ENCODE results near the gene TIMM13. TPM values are rescaled to one million over a fixed set of nuclear protein-coding genes. Genes with fewer than 3 reads are reported as not detected.

Gene TIMM13
- polyA plus RNA-seq, 2 of the 4 experiments (the other 2 are of a cell fraction): 24.7 to 81.2 TPM

- no peak for DNase-seq (ENCODE audit: low read depth in 1 of 2, low spot score in 1 of 2)
- Histone ChIP-seq H3K4me3 (no peak overlapping the region), H3K27ac (no peak overlapping the region), H3K4me2 (no peak overlapping the region), H3K4me1 (peaks cover 7% of the 10 kb centered on the region; the same call in 2 of the 3 replicates), H3K9me3 (no peaks in the 10 kb centered on the region)
- no peak for FAIRE-seq
- 59% methylated on average over 13 of the region's 18 CpGs for WGBS (ENCODE audit: missing lambda C conversion rate)
- ATAC-seq: no peak
- POLR2A ChIA-PET: interaction anchor here (0.7 kb wide), 1 partner anchor 95 kb away, joined by 3 read pairs; the partner anchor contains the start of gene GADD45B
- TF ChIP-seq TP53 (CRISPR knock-in tag; IDR thresholded peaks at IDR 0.05): no peak
- TF ChIP-seq HOXB5 (CRISPR knock-in tag; IDR thresholded peaks at IDR 0.05): no peak
- TF ChIP-seq SREBF2 (IDR thresholded peaks at IDR 0.05): no peak
- TF ChIP-seq REST (IDR thresholded peaks at IDR 0.05): no peak
- TF ChIP-seq POLR2A (IDR thresholded peaks at IDR 0.05; ENCODE audit: low read length): no peak
- TF ChIP-seq NFE2L2 (conservative IDR thresholded peaks at IDR 0.05; ENCODE audit: low read length): no peak
- TF ChIP-seq POLR2AphosphoS2 (conservative IDR thresholded peaks at IDR 0.05; ENCODE audit: low read length): no peak
- no peak for TF ChIP-seq TFCP2L1 (CRISPR knock-in tag; IDR thresholded peaks at IDR 0.05)
- TF ChIP-seq CTCF (IDR thresholded peaks at IDR 0.05): no peak
- CTCF ChIA-PET: interaction anchor here (0.6 kb wide), 2 partner anchors 83 to 364 kb away, joined by 3 to 5 read pairs; no protein-coding TSS in a partner anchor
Observed at GRCh38 chr19:2381148-2381820, 46.1 kb downstream of the TIMM13 start.

- Histone ChIP-seq H3K9me3 (no peaks in the 10 kb centered on the region), H3K27ac (no peak overlapping the region), H3K4me1 (peaks cover 3% of the 10 kb centered on the region; the same call in 2 of the 3 replicates), H3K4me2 (no peak overlapping the region), H3K4me3 (no peak overlapping the region)
- TF ChIP-seq JUN (IDR thresholded peaks at IDR 0.05) (no peak), SREBF2 (IDR thresholded peaks at IDR 0.05) (no peak), CEBPB (IDR thresholded peaks at IDR 0.05) (no peak), HES2 (IDR thresholded peaks at IDR 0.05) (no peak), MAFK (IDR thresholded peaks at IDR 0.05; ENCODE audit: partially characterized antibody) (no peak), GATA3 (IDR thresholded peaks at IDR 0.05; ENCODE audit: borderline replicate concordance) (no peak), PBX3 (IDR thresholded peaks at IDR 0.05) (no peak), FOXS1 (CRISPR knock-in tag; IDR thresholded peaks at IDR 0.05) (no peak), TP53 (CRISPR knock-in tag; IDR thresholded peaks at IDR 0.05) (no peak), ESRRA (IDR thresholded peaks at IDR 0.05; ENCODE audit: borderline replicate concordance, low read length) (no peak), HOXB13 (CRISPR knock-in tag; IDR thresholded peaks at IDR 0.05; ENCODE audit: low read depth) (no peak)
- 55% methylated on average over 2 of the region's 2 CpGs for WGBS (ENCODE audit: missing lambda C conversion rate)
- ATAC-seq (no peak), FAIRE-seq (no peak), DNase-seq (ENCODE audit: low read depth in 1 of 2, low spot score in 1 of 2) (no peak)
- CTCF ChIA-PET: interaction anchor here (0.6 kb wide), 1 partner anchor 708 kb away, joined by 3 read pairs; no protein-coding TSS in a partner anchor
- POLR2A ChIA-PET: interaction anchor here (0.7 kb wide), 1 partner anchor 96 kb away, joined by 3 read pairs; the partner anchor contains the start of gene GADD45B
Observed at GRCh38 chr19:2380567-2380966, 46.8 kb downstream of the TIMM13 start.
